ENCODE data around the gene RPL18.

DNA sequence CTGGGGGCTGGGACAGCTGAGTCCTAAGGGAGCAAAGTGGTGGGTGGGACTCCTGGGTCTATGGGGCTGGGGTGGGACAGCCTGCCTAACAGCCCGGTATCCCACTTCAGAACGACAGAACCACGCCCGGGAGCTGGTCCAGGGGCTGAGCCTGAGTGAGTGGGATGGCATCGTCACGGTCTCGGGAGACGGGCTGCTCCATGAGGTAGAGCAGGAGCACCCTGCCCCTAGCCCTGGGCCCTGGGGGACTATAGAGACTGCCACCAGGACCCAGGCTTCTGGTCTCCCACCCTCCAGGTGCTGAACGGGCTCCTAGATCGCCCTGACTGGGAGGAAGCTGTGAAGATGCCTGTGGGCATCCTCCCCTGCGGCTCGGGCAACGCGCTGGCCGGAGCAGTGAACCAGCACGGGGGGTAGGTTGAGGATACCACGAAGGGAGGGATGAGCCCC, 8.9 kb upstream of the RPL18 start:
- TF ChIP-seq POLR2AphosphoS5 (IDR thresholded peaks at IDR 0.05; ENCODE audit: low read depth, low read length) (no peak; the same call in 1 of the 2 replicates), TAF1 (IDR thresholded peaks at IDR 0.05; ENCODE audit: borderline replicate concordance, insufficient read depth, low read length) (no peak), SIN3A (IDR thresholded peaks at IDR 0.05; ENCODE audit: borderline replicate concordance, insufficient read depth, low read length) (no peak), FOXP2 (optimal IDR thresholded peaks at IDR 0.05; ENCODE audit: borderline replicate concordance, extremely low read depth, extremely low read length, insufficient read depth) (no peak)
- TF ChIP-seq, protein P1, sequence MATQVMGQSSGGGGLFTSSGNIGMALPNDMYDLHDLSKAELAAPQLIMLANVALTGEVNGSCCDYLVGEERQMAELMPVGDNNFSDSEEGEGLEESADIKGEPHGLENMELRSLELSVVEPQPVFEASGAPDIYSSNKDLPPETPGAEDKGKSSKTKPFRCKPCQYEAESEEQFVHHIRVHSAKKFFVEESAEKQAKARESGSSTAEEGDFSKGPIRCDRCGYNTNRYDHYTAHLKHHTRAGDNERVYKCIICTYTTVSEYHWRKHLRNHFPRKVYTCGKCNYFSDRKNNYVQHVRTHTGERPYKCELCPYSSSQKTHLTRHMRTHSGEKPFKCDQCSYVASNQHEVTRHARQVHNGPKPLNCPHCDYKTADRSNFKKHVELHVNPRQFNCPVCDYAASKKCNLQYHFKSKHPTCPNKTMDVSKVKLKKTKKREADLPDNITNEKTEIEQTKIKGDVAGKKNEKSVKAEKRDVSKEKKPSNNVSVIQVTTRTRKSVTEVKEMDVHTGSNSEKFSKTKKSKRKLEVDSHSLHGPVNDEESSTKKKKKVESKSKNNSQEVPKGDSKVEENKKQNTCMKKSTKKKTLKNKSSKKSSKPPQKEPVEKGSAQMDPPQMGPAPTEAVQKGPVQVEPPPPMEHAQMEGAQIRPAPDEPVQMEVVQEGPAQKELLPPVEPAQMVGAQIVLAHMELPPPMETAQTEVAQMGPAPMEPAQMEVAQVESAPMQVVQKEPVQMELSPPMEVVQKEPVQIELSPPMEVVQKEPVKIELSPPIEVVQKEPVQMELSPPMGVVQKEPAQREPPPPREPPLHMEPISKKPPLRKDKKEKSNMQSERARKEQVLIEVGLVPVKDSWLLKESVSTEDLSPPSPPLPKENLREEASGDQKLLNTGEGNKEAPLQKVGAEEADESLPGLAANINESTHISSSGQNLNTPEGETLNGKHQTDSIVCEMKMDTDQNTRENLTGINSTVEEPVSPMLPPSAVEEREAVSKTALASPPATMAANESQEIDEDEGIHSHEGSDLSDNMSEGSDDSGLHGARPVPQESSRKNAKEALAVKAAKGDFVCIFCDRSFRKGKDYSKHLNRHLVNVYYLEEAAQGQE (IDR thresholded peaks at IDR 0.05; ENCODE audit: insufficient read depth in 1 of 2, low read depth in 2 of 2, low read length in 2 of 2) = no peak
